ENCODE results near the gene ALKBH5. TPM values are rescaled to one million over a fixed set of nuclear protein-coding genes. Genes with fewer than 3 reads are reported as not detected.
A peak's percentile ranks its signal among the peaks of the same experiment; 100 is the strongest.

The ALKBH5 gene
- total and polyA plus RNA-seq, 2 experiments from 2014 or later, result 32.2 to 117 TPM

DNA sequence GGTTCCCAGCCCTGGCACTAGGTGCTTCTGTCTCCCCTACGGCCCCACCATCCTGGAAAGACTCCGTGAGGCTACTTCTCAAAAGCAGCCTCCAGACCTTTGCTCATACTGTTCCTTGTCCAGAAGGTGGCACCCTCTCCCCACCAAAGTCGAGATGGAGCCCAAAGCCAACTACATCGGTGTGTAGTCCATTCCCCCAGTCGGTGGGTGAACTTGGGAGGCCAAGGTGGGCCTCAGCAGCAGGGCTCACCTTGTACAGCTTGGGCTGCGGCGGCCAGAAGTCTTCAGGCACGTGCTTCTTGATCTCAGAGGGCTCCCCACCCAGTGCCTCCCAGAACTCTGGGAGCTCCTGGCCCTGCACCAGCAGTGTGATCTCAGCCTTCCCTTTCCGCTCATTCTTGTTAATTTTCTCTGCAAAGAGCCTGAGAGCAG lies 64.7 kb downstream of the ALKBH5 start:
- H3F3A ChIP-seq (replicated peaks; ENCODE audit: low read depth), result peaks cover 16% of the 10 kb centered on the region
- no peak for TF ChIP-seq NANOG (IDR thresholded peaks at IDR 0.05; ENCODE audit: borderline replicate concordance)
- TF ChIP-seq, protein P1, sequence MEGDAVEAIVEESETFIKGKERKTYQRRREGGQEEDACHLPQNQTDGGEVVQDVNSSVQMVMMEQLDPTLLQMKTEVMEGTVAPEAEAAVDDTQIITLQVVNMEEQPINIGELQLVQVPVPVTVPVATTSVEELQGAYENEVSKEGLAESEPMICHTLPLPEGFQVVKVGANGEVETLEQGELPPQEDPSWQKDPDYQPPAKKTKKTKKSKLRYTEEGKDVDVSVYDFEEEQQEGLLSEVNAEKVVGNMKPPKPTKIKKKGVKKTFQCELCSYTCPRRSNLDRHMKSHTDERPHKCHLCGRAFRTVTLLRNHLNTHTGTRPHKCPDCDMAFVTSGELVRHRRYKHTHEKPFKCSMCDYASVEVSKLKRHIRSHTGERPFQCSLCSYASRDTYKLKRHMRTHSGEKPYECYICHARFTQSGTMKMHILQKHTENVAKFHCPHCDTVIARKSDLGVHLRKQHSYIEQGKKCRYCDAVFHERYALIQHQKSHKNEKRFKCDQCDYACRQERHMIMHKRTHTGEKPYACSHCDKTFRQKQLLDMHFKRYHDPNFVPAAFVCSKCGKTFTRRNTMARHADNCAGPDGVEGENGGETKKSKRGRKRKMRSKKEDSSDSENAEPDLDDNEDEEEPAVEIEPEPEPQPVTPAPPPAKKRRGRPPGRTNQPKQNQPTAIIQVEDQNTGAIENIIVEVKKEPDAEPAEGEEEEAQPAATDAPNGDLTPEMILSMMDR (conservative IDR thresholded peaks at IDR 0.05; ENCODE audit: low read depth in 2 of 2), result peak; percentile 70 to 89
- H3K4me1 ChIP-seq (ENCODE audit: insufficient read depth), result peaks cover 5% of the 10 kb centered on the region; the same call in 1 of the 2 replicates
- DNase-seq (ENCODE audit: low spot score) (peak; percentile 83), ATAC-seq (peak; percentile 54)
- no peak overlapping the region for H2AFZ ChIP-seq
- peaks cover 8% of the 10 kb centered on the region for H4K20me1 ChIP-seq (replicated peaks; ENCODE audit: insufficient read depth)
- H3K27ac ChIP-seq (ENCODE audit: low read depth), result peak overlapping the region; percentile 60
- Mint-ChIP-seq H3K27ac (peak overlapping the region; percentile 85), H3K9me3 (no peaks in the 10 kb centered on the region; the same call in 2 of the 3 replicates), H3K27me3 (ENCODE audit: insufficient read depth, low read depth, poor library complexity) (peaks cover 31% of the 10 kb centered on the region), H3K4me3 (peak overlapping the region; percentile 48), H3K36me3 (ENCODE audit: low read depth) (peaks cover 75% of the 10 kb centered on the region), H3K4me1 (peaks cover 16% of the 10 kb centered on the region)
- H3K79me2 ChIP-seq (replicated peaks; ENCODE audit: insufficient read depth), result no peaks in the 10 kb centered on the region
- H3K4me2 ChIP-seq, result no peak overlapping the region
- no peaks in the 10 kb centered on the region for H3K9me2 ChIP-seq (ENCODE audit: insufficient read depth)
- no peaks in the 10 kb centered on the region for H3K27me3 ChIP-seq (ENCODE audit: insufficient read depth)
- no peak overlapping the region for H3K4me3 ChIP-seq
- H3K36me3 ChIP-seq (ENCODE audit: insufficient read depth), result peaks cover 16% of the 10 kb centered on the region

DNA sequence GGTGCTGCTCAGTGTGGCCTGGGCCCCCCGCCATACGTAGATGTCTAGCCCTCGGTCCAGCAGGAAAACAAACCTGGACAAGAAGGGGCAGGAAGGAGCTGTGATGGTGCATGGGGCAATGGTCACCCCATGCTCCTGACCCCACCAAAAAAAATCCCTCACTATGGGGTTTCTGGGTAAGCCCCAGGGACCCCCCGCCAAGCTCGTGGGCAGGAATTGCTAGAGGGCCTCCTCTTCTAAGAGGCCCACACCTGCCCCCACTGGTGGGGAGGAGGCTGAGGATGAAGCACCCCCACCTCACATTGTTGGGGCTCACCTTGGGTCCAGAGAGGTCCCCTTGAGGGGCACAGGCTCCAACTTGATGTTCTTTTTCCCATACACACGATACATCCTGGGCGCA lies 65.2 kb downstream of the ALKBH5 start:
- Histone ChIP-seq H4K20me1 (replicated peaks; ENCODE audit: insufficient read depth) (peaks cover 8% of the 10 kb centered on the region), H3K36me3 (ENCODE audit: insufficient read depth) (peaks cover 16% of the 10 kb centered on the region), H3K79me2 (replicated peaks; ENCODE audit: insufficient read depth) (no peaks in the 10 kb centered on the region), H2AFZ (no peak overlapping the region), H3F3A (replicated peaks; ENCODE audit: low read depth) (peaks cover 16% of the 10 kb centered on the region), H3K9me2 (ENCODE audit: insufficient read depth) (no peaks in the 10 kb centered on the region), H3K4me2 (no peak overlapping the region), H3K4me1 (ENCODE audit: insufficient read depth) (peaks cover 5% of the 10 kb centered on the region; the same call in 1 of the 2 replicates), H3K27me3 (ENCODE audit: insufficient read depth) (no peaks in the 10 kb centered on the region), H3K4me3 (no peak overlapping the region), H3K27ac (ENCODE audit: low read depth) (peak overlapping the region; percentile 59; the same call in 1 of the 2 replicates)
- peaks cover 31% of the 10 kb centered on the region for H3K27me3 Mint-ChIP-seq (ENCODE audit: insufficient read depth, low read depth, poor library complexity)
- DNase-seq (ENCODE audit: low spot score), result no peak
- H3K36me3 Mint-ChIP-seq (ENCODE audit: low read depth), result peaks cover 74% of the 10 kb centered on the region
- ATAC-seq, result no peak
- H3K9me3 Mint-ChIP-seq, result no peaks in the 10 kb centered on the region; the same call in 2 of the 3 replicates
- H3K4me3 Mint-ChIP-seq, result no peak overlapping the region
- peaks cover 16% of the 10 kb centered on the region for H3K4me1 Mint-ChIP-seq
- peak overlapping the region; percentile 85; the same call in 1 of the 2 replicates for H3K27ac Mint-ChIP-seq
- no peak for TF ChIP-seq JUNB (IDR thresholded peaks at IDR 0.05; ENCODE audit: unreplicated experiment)
- TF ChIP-seq POLR2AphosphoS5 (IDR thresholded peaks at IDR 0.05; ENCODE audit: low read depth), result no peak
- TF ChIP-seq CREB1 (CRISPR knock-in tag; IDR thresholded peaks at IDR 0.05; ENCODE audit: low read depth), result no peak
- no peak for TF ChIP-seq NANOG (IDR thresholded peaks at IDR 0.05; ENCODE audit: borderline replicate concordance)
- TF ChIP-seq REST (IDR thresholded peaks at IDR 0.05; ENCODE audit: unreplicated experiment), result no peak
- TF ChIP-seq STAT1 (IDR thresholded peaks at IDR 0.05; ENCODE audit: unreplicated experiment), result no peak
- TF ChIP-seq ZNF114 (CRISPR knock-in tag; IDR thresholded peaks at IDR 0.05), result no peak
- no peak for TF ChIP-seq EZH2phosphoT487 (IDR thresholded peaks at IDR 0.05; ENCODE audit: unreplicated experiment)
- TF ChIP-seq ETS1 (IDR thresholded peaks at IDR 0.05), result no peak
- no peak for TF ChIP-seq EZH2 (IDR thresholded peaks at IDR 0.05; ENCODE audit: low read depth, unreplicated experiment)
- TF ChIP-seq ZNF331 (CRISPR knock-in tag; IDR thresholded peaks at IDR 0.05; ENCODE audit: low read depth), result no peak
- TF ChIP-seq, protein P1 (conservative IDR thresholded peaks at IDR 0.05; ENCODE audit: low read depth in 2 of 2), result no peak

Measured in GM23338 (cell line).